Colonic mucosa (tissue), 4 donors: ENCODE measurements around the gene PNMA1. TPM values are rescaled to one million over a fixed set of nuclear protein-coding genes. Genes with fewer than 3 reads are reported as not detected.

ENCODE experiments used
- DNase-seq: peaks from one replicate; pipeline ENCODE4 v3.0.0-alpha.2; 2020
- H3K27ac ChIP-seq: fragments of 200-600 bp; one replicate; pipeline ENCODE4 v1.8.0; 2021
- H3K27me3 ChIP-seq: fragments of 200-600 bp; one replicate; pipeline ENCODE4 v1.8.0; 2021
- H3K36me3 ChIP-seq: fragments of 200-600 bp; one replicate; pipeline ENCODE4 v1.8.0; 2021
- H3K4me1 ChIP-seq: fragments of 200-600 bp; one replicate; pipeline ENCODE4 v1.8.0; 2021; ENCODE audit warnings: mild to moderate bottlenecking
- H3K4me3 ChIP-seq: fragments of 200-600 bp; one replicate; pipeline ENCODE4 v1.8.0; 2021
- H3K9ac ChIP-seq, 2 donors: one replicate each; pipeline ENCODE4 v1.7.0; 2013; ENCODE audit warnings: control low read depth in 2 of 2, low read depth in 2 of 2, low read length in 2 of 2
- H3K9me3 ChIP-seq: fragments of 200-600 bp; one replicate; pipeline ENCODE4 v1.8.0; 2021
- intact Hi-C: fragments of 100-400 bp; cut with DNase I; formaldehyde crosslinking; loops from one replicate; pipeline ENCODE4 v1.14.1; 2022
- microRNA-seq: library from miRNA; unstranded; fragments of <30 nt; microRNA quantifications from one replicate; pipeline ENCODE4, GENCODE V29; 2019
- total RNA-seq, 2 donors: library from RNA; stranded (reverse); fragmentation: NEBNext Ultra II Directional in 1 of 2; extraction: Animal tissue kit (Norgen Biotek cat#: 25700) in 1 of 2; gene quantifications; one replicate each; pipeline ENCODE4 v1.2.1, GENCODE V29; 2021
- TF ChIP-seq, protein P1 (sequence below): fragments of 200-600 bp; IDR thresholded peaks from one replicate; pipeline ENCODE4 v1.8.0; 2022; ENCODE audit warnings: antibody characterized with exemption, mild to moderate bottlenecking
- donor health status: healthy.
- donor health status: DM: no; HTN: no; CAD: no.
- donor health status: DM: no; HTN: no; CAD: no.

The PNMA1 gene
- total RNA-seq, 2 donors from 2014 or later: 13.4 to 28.3 TPM

DNA sequence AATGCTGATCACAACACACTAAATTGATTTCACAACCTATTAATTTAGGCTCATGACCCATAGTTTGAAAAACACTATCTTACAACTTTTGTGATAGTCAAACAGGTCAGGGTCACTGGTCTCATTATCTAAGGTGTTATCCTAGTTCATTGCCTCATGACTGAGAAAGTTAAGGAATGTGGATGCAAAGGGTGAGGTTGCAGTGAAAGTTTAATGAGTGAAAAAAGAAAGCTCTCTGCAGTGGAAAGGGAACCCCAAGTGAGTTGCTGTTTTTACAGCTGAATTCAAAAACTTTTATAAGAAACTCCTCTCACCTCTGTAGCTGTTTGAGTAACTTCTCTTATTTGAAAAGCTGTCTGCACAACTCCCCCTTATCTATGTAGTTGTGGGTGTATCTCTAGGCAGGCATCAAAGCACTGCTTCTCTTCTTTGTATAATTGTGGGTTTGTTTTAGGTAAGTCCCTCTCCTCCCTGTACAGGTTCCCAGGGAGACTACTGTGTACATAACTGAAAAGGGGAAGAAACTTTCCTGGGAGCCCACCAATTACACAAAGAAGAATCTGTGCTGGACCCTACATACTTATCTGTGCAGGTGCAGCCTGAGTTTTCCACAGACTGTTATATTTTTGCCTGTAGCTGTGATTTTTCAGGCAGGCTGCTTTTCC is 50.5 kb downstream of the PNMA1 start:
- H3K4me1 ChIP-seq: no peaks in the 10 kb centered on the region
- H3K4me3 ChIP-seq: no peak overlapping the region
- H3K36me3 ChIP-seq: no peaks in the 10 kb centered on the region
- H3K9ac ChIP-seq: no peak overlapping the region
- H3K9me3 ChIP-seq: no peaks in the 10 kb centered on the region
- H3K27ac ChIP-seq: no peak overlapping the region
- H3K27me3 ChIP-seq: no peaks in the 10 kb centered on the region
- intact Hi-C loops: no loop called here
- DNase-seq: no peak
- TF ChIP-seq, protein P1, sequence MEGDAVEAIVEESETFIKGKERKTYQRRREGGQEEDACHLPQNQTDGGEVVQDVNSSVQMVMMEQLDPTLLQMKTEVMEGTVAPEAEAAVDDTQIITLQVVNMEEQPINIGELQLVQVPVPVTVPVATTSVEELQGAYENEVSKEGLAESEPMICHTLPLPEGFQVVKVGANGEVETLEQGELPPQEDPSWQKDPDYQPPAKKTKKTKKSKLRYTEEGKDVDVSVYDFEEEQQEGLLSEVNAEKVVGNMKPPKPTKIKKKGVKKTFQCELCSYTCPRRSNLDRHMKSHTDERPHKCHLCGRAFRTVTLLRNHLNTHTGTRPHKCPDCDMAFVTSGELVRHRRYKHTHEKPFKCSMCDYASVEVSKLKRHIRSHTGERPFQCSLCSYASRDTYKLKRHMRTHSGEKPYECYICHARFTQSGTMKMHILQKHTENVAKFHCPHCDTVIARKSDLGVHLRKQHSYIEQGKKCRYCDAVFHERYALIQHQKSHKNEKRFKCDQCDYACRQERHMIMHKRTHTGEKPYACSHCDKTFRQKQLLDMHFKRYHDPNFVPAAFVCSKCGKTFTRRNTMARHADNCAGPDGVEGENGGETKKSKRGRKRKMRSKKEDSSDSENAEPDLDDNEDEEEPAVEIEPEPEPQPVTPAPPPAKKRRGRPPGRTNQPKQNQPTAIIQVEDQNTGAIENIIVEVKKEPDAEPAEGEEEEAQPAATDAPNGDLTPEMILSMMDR: no peak

DNA sequence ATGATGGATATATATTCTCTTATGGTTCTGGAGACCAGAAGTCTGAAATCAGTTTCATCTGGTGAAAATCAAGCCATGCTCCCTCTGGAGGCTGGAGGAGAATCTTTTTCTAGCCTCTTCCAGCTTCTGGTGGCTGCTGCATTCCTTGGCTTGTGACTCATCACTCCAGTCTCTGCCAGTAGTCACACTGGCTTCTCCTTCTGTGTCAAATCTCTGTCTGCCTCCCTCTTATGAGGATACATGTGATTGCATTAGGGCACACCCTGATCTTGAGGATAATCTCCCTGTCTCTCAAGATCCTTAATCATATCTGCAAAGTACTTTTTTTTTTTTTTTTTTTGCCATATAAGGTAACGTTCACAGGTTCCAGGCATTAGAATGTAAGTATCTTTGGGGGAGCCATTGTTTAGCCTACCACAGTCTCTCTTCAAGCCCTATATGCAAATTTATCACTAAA is 51.7 kb downstream of the PNMA1 start:
- H3K9ac ChIP-seq: no peak overlapping the region
- no peaks in the 10 kb centered on the region for H3K4me1 ChIP-seq
- H3K9me3 ChIP-seq: no peaks in the 10 kb centered on the region
- H3K27me3 ChIP-seq: no peaks in the 10 kb centered on the region
- no peak overlapping the region for H3K27ac ChIP-seq
- peak; percentile 24 for DNase-seq
- intact Hi-C loops: no loop called here
- H3K36me3 ChIP-seq: no peaks in the 10 kb centered on the region
- no peak overlapping the region for H3K4me3 ChIP-seq
- TF ChIP-seq, protein P1: no peak

DNA sequence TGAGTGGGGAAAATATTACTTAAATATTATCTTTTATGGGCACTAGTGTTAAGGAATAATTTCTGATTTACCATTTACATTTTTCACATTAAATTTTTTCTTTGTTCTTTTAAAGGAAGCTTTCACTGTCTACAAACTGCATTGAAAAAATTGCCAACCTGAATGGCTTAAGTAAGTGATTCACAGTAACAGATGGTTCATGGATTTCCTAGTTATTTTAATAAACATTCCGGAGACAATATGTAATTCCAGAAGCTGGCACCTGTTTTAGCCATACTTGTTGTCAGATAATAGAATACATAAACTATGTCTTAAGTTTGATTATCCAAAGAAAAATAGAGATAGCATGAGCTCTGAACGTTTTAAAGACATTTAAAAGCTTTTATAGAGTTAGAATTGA is 52.3 kb downstream of the PNMA1 start:
- TF ChIP-seq, protein P1: no peak
- intact Hi-C loops: no loop called here
- Histone ChIP-seq H3K27me3 (no peaks in the 10 kb centered on the region), H3K9me3 (no peaks in the 10 kb centered on the region), H3K36me3 (no peaks in the 10 kb centered on the region), H3K4me3 (no peak overlapping the region), H3K27ac (no peak overlapping the region), H3K4me1 (no peaks in the 10 kb centered on the region), H3K9ac (no peak overlapping the region)
- no peak for DNase-seq

Small RNAs within 50 kb of the gene (microRNA-seq; reads per million reads assigned to microRNA genes)
- not detected for gene MIR4505

Other genes with a start within 250 kb of the PNMA1 start
- 10 to 100 TPM in 1 of 2 donors, 1 to 10 TPM in 1; 8.7 to 15.3 TPM for gene RIOX1, start 223.5 kb downstream of the PNMA1 start, total RNA-seq
- gene ACOT1, start 177.2 kb downstream of the PNMA1 start, total RNA-seq: 1 to 10 TPM; 8.6 to 10.0 TPM
- under 1 TPM in 1 of 2 donors, not detected in 1; 0.40 TPM for gene HEATR4, start 155.4 kb downstream of the PNMA1 start, total RNA-seq
- 10 to 100 TPM; 24.3 to 44.2 TPM for gene ACOT2, start 145.2 kb downstream of the PNMA1 start, total RNA-seq
- 1 to 10 TPM; 2.9 to 3.3 TPM for gene ACOT4, start 122.5 kb downstream of the PNMA1 start, total RNA-seq
- gene ACOT6, start 101.9 kb downstream of the PNMA1 start, total RNA-seq: not detected
- gene DNAL1, start 69.4 kb downstream of the PNMA1 start, total RNA-seq: 1 to 10 TPM; 8.1 to 8.3 TPM
- 10 to 100 TPM in 1 of 2 donors, 1 to 10 TPM in 1; 8.8 to 20.9 TPM for gene PTGR2, start 137.4 kb upstream of the PNMA1 start, total RNA-seq
- 10 to 100 TPM; 37.8 to 38.7 TPM for gene ZNF410, start 172.5 kb upstream of the PNMA1 start, total RNA-seq
- 1 to 10 TPM; 3.0 to 5.6 TPM for gene FAM161B, start 235.7 kb upstream of the PNMA1 start, total RNA-seq
- 10 to 100 TPM; 21.6 to 23.5 TPM for gene COQ6, start 235.9 kb upstream of the PNMA1 start, total RNA-seq